GM18505 (cell line): ENCODE results near the gene GRIA4.
A peak's percentile ranks its signal among the peaks of the same experiment; 100 is the strongest.
"Not testable (repeated sequence)": the region's sequence is repeated elsewhere in the genome, so short reads cannot be mapped to it uniquely, and the experiment has no call there.

ENCODE experiments used
- ATAC-seq: cut with Tn5 transposase; IDR thresholded peaks from one replicate; pipeline ENCODE4 v1.9.1; 2021; ENCODE audit not compliant: unreplicated experiment
- POLR2A ChIP-seq: IDR thresholded peaks from 4 replicates; pipeline ENCODE4 v1.6.1; 2011; ENCODE audit warnings: borderline replicate concordance; ENCODE audit not compliant: insufficient read depth, insufficient read length; ENCODE audit errors: extremely low read depth

The GRIA4 gene

GRCh38 chr11:105856954-105857353, 247.1 kb downstream of the GRIA4 start:
- no peak for TF ChIP-seq POLR2A
- no peak for ATAC-seq

- no peak for TF ChIP-seq POLR2A
- no peak for ATAC-seq
These were observed 247.9 kb downstream of the GRIA4 start for GRCh38 chr11:105857728-105858127.

GRCh38 chr11:105858841-105859240, 249.0 kb downstream of the GRIA4 start:
- TF ChIP-seq POLR2A, result no peak
- no peak for ATAC-seq

GRCh38 chr11:105860105-105860504, 250.2 kb downstream of the GRIA4 start:
- ATAC-seq, result no peak
- TF ChIP-seq POLR2A, result no peak

- ATAC-seq, result no peak
- TF ChIP-seq POLR2A, result no peak
These were observed 251.4 kb downstream of the GRIA4 start for GRCh38 chr11:105861225-105861624.

- TF ChIP-seq POLR2A, result no peak
- peak; percentile 55 for ATAC-seq
These were observed 253.0 kb downstream of the GRIA4 start for GRCh38 chr11:105862736-105863367.

GRCh38 chr11:105863523-105863922, 253.7 kb downstream of the GRIA4 start:
- no peak for TF ChIP-seq POLR2A
- ATAC-seq, result no peak

GRCh38 chr11:105867742-105868141, 257.9 kb downstream of the GRIA4 start:
- TF ChIP-seq POLR2A, result no peak
- no peak for ATAC-seq

GRCh38 chr11:105868762-105869285, 259.0 kb downstream of the GRIA4 start:
- ATAC-seq, result no peak
- TF ChIP-seq POLR2A, result no peak

GRCh38 chr11:105870516-105871113, 260.7 kb downstream of the GRIA4 start:
- TF ChIP-seq POLR2A, result no peak
- ATAC-seq, result no peak

- no peak for ATAC-seq
- TF ChIP-seq POLR2A, result no peak
These were observed 268.6 kb downstream of the GRIA4 start for GRCh38 chr11:105878510-105878909.

- not testable (repeated sequence) for ATAC-seq
These were observed 269.1 kb downstream of the GRIA4 start for GRCh38 chr11:105878927-105879326.

- no peak for ATAC-seq
- TF ChIP-seq POLR2A, result no peak
These were observed 271.2 kb downstream of the GRIA4 start for GRCh38 chr11:105881027-105881426.

GRCh38 chr11:105884436-105884835, 274.6 kb downstream of the GRIA4 start:
- ATAC-seq, result no peak
- no peak for TF ChIP-seq POLR2A
